GM23338 (cell line): Measurements from ENCODE around the gene MATK. TPM values are rescaled to one million over a fixed set of nuclear protein-coding genes. Genes with fewer than 3 reads are reported as not detected.

Source experiments
- ATAC-seq: fragments of 200-7000 bp; cut with Tn5 transposase; 3 replicates; pipeline ENCODE4 v1.9.1; 2020
- DNase-seq: peaks from one replicate; pipeline ENCODE4 v3.0.0-alpha.2; 2015; ENCODE audit warnings: low spot score
- H2AFZ ChIP-seq: fragments of 200-600 bp; sonication (generic); 2 replicates; pipeline ENCODE4 v1.8.0; 2016; ENCODE audit warnings: antibody characterized with exemption, mild to moderate bottlenecking, moderate library complexity
- H3F3A ChIP-seq: fragments of 200-600 bp; sonication (generic); replicated peaks from 2 replicates; pipeline ENCODE4 v1.8.0; 2017; ENCODE audit warnings: antibody characterized with exemption, mixed run types, low read depth
- H3K27ac ChIP-seq: fragments of 200-600 bp; sonication (generic); 2 replicates; pipeline ENCODE4 v1.6.1; 2016; ENCODE audit warnings: low read depth
- H3K27me3 ChIP-seq: fragments of 200-600 bp; sonication (generic); 2 replicates; pipeline ENCODE4 v1.8.0; 2016; ENCODE audit warnings: mild to moderate bottlenecking, mixed run types, moderate library complexity; ENCODE audit not compliant: insufficient read depth
- H3K36me3 ChIP-seq: fragments of 200-600 bp; sonication (generic); 2 replicates; pipeline ENCODE4 v1.8.0; 2016; ENCODE audit warnings: mild to moderate bottlenecking; ENCODE audit not compliant: insufficient read depth
- H3K4me1 ChIP-seq: fragments of 200-600 bp; sonication (generic); 2 replicates; pipeline ENCODE4 v1.8.0; 2016; ENCODE audit warnings: mild to moderate bottlenecking, moderate library complexity; ENCODE audit not compliant: insufficient read depth
- H3K4me2 ChIP-seq: fragments of 200-600 bp; sonication (generic); 2 replicates; pipeline ENCODE4 v1.7.1; 2017; ENCODE audit warnings: mixed run types
- H3K4me3 ChIP-seq: fragments of 200-600 bp; sonication (generic); 2 replicates; pipeline ENCODE4 v1.6.1; 2016; ENCODE audit warnings: mixed run types
- H3K79me2 ChIP-seq: fragments of 200-600 bp; sonication (generic); replicated peaks from 2 replicates; pipeline ENCODE4 v1.8.0; 2017; ENCODE audit warnings: mild to moderate bottlenecking; ENCODE audit not compliant: insufficient read depth
- H3K9me2 ChIP-seq: fragments of 200-600 bp; sonication (generic); 2 replicates; pipeline ENCODE4 v1.8.0; 2017; ENCODE audit not compliant: insufficient read depth
- H4K20me1 ChIP-seq: fragments of 200-600 bp; sonication (generic); replicated peaks from 2 replicates; pipeline ENCODE4 v1.8.0; 2017; ENCODE audit warnings: mild to moderate bottlenecking; ENCODE audit not compliant: insufficient read depth
- H3K27ac Mint-ChIP-seq: 2 replicates; pipeline ENCODE4 v1.8.0; 2020; ENCODE audit warnings: inconsistent platforms, mild to moderate bottlenecking, moderate library complexity, mixed read lengths
- H3K27me3 Mint-ChIP-seq: 3 replicates; pipeline ENCODE4 v1.8.0; 2022; ENCODE audit warnings: low read depth, mild to moderate bottlenecking, moderate library complexity, mixed read lengths, inconsistent platforms; ENCODE audit not compliant: insufficient read depth, poor library complexity
- H3K36me3 Mint-ChIP-seq: 3 replicates; pipeline ENCODE4 v1.8.0; 2021; ENCODE audit warnings: low read depth, mild to moderate bottlenecking, inconsistent platforms, moderate library complexity, mixed read lengths
- H3K4me1 Mint-ChIP-seq: 3 replicates; pipeline ENCODE4 v1.8.0; 2020; ENCODE audit warnings: mild to moderate bottlenecking, inconsistent platforms, mixed read lengths
- H3K4me3 Mint-ChIP-seq: 3 replicates; pipeline ENCODE4 v1.8.0; 2021; ENCODE audit warnings: moderate library complexity, mild to moderate bottlenecking, inconsistent platforms, mixed read lengths
- H3K9me3 Mint-ChIP-seq: 3 replicates; pipeline ENCODE4 v1.8.0; 2020; ENCODE audit warnings: moderate library complexity, mild to moderate bottlenecking, inconsistent platforms, mixed read lengths
- CREB1 ChIP-seq: fragments of 250-450 bp; sonication (Bioruptor Pico); IDR thresholded peaks from 2 replicates; pipeline ENCODE4 v1.5.0; 2020; ENCODE audit warnings: low read depth, mild to moderate bottlenecking, moderate library complexity
- ETS1 ChIP-seq: IDR thresholded peaks from 2 replicates; pipeline ENCODE4 v1.6.1; 2016; ENCODE audit warnings: antibody characterized with exemption
- EZH2 ChIP-seq: fragments of 200-600 bp; sonication (generic); IDR thresholded peaks from one replicate; pipeline ENCODE4 v1.8.0; 2017; ENCODE audit warnings: antibody characterized with exemption, mild to moderate bottlenecking, low read depth; ENCODE audit not compliant: unreplicated experiment
- JUNB ChIP-seq: IDR thresholded peaks from one replicate; pipeline ENCODE4 v1.6.1; 2016; ENCODE audit warnings: antibody characterized with exemption; ENCODE audit not compliant: unreplicated experiment
- NANOG ChIP-seq: IDR thresholded peaks from 2 replicates; pipeline ENCODE4 v1.6.1; 2016; ENCODE audit warnings: antibody characterized with exemption, borderline replicate concordance
- POLR2AphosphoS5 ChIP-seq: IDR thresholded peaks from 2 replicates; pipeline ENCODE4 v1.6.1; 2016; ENCODE audit warnings: antibody characterized with exemption, low read depth
- STAT1 ChIP-seq: IDR thresholded peaks from one replicate; pipeline ENCODE4 v1.6.1; 2016; ENCODE audit warnings: antibody characterized with exemption; ENCODE audit not compliant: unreplicated experiment
- ZNF114 ChIP-seq: fragments of 250-450 bp; sonication (Bioruptor Pico); IDR thresholded peaks from 2 replicates; pipeline ENCODE4 v1.5.0; 2020; ENCODE audit warnings: mild to moderate bottlenecking, moderate library complexity
- ZNF331 ChIP-seq: fragments of 250-450 bp; sonication (Bioruptor Pico); IDR thresholded peaks from 2 replicates; pipeline ENCODE4 v1.5.0; 2020; ENCODE audit warnings: low read depth, mild to moderate bottlenecking, moderate library complexity
- ZNF462 ChIP-seq: fragments of 250-450 bp; sonication (Bioruptor Pico); IDR thresholded peaks from 2 replicates; pipeline ENCODE4 v1.5.0; 2020; ENCODE audit warnings: mild to moderate bottlenecking, moderate library complexity
- polyA plus RNA-seq: library from polyadenylated mRNA; unstranded; fragments of >200 nt; fragmentation: Nextera tagmentation; extraction: Ambion mirVana; gene quantifications from 2 replicates; pipeline ENCODE4 v1.2.1, GENCODE V29; 2016
- total RNA-seq: library from RNA; depleted of rRNA; stranded (reverse); fragments of >200 nt; shearing (Covaris generic); gene quantifications from 2 replicates; pipeline ENCODE4 v1.2.3, GENCODE V29; 2014
- TF ChIP-seq, protein P1 (sequence below), 2 experiments: fragments of 200-600 bp in 1 of 2; sonication (generic) in 1 of 2; conservative IDR thresholded peaks; 2 replicates each; pipeline versions ENCODE4 v1.5.1 to v1.6.1; 2016 to 2017; ENCODE audit warnings: antibody characterized with exemption in 2 of 2, low read depth in 2 of 2, mild to moderate bottlenecking in 2 of 2, moderate library complexity in 1 of 2
- TF ChIP-seq, protein P2 (sequence below): IDR thresholded peaks from one replicate; pipeline ENCODE4 v1.6.1; 2018; ENCODE audit warnings: antibody characterized with exemption; ENCODE audit not compliant: unreplicated experiment

MATK gene
- total and polyA plus RNA-seq, 2 experiments from 2014 or later: 13.4 to 21.4 TPM

DNA sequence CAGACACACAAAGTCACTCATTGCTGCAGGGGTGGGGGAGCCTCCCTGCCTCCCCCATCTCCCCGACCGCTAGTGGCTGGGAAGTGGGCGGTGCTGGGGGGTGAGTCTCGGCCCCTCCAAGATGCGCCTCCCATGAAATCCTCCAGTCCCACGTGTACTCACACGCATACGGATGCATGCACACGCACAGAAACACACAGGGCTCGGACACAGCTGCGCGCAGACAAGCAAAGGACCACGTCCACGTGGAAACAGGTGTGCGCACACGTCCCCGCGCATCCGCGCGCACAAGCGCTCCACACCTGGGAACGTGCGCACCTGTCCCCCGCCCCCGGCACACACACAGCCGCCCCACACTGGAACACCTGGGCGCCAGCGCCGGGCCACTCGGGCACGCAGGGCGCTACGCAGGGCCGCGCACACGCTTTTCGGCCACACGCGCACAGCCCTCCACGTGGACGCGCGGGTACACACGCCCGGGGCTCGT, 687 bp downstream of the MATK start:
- Mint-ChIP-seq H3K27ac (no peak overlapping the region), H3K9me3 (peaks cover 24% of the 10 kb centered on the region), H3K4me3 (peak overlapping the region; percentile 78), H3K4me1 (peaks cover 8% of the 10 kb centered on the region), H3K27me3 (peaks cover 21% of the 10 kb centered on the region), H3K36me3 (peaks cover 33% of the 10 kb centered on the region)
- Histone ChIP-seq H3F3A (no peaks in the 10 kb centered on the region), H2AFZ (peak overlapping the region; percentile 92), H3K27ac (no peak overlapping the region), H3K4me3 (peak overlapping the region; percentile 78), H4K20me1 (no peaks in the 10 kb centered on the region), H3K4me1 (no peaks in the 10 kb centered on the region; the same call in 1 of the 2 replicates), H3K9me2 (no peaks in the 10 kb centered on the region), H3K79me2 (no peaks in the 10 kb centered on the region), H3K4me2 (peak overlapping the region; percentile 87), H3K27me3 (peaks cover 10% of the 10 kb centered on the region), H3K36me3 (peaks cover 4% of the 10 kb centered on the region; the same call in 1 of the 2 replicates)
- TF ChIP-seq ZNF462 (CRISPR knock-in tag) (no peak), CREB1 (CRISPR knock-in tag) (no peak), EZH2 (no peak), ZNF114 (CRISPR knock-in tag) (no peak), STAT1 (no peak), NANOG (no peak), ETS1 (no peak), ZNF331 (no peak), JUNB (no peak), POLR2AphosphoS5 (no peak)
- TF ChIP-seq, protein P1, sequence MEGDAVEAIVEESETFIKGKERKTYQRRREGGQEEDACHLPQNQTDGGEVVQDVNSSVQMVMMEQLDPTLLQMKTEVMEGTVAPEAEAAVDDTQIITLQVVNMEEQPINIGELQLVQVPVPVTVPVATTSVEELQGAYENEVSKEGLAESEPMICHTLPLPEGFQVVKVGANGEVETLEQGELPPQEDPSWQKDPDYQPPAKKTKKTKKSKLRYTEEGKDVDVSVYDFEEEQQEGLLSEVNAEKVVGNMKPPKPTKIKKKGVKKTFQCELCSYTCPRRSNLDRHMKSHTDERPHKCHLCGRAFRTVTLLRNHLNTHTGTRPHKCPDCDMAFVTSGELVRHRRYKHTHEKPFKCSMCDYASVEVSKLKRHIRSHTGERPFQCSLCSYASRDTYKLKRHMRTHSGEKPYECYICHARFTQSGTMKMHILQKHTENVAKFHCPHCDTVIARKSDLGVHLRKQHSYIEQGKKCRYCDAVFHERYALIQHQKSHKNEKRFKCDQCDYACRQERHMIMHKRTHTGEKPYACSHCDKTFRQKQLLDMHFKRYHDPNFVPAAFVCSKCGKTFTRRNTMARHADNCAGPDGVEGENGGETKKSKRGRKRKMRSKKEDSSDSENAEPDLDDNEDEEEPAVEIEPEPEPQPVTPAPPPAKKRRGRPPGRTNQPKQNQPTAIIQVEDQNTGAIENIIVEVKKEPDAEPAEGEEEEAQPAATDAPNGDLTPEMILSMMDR (conservative IDR thresholded peaks at IDR 0.05; ENCODE audit: low read depth in 2 of 2): no peak
- TF ChIP-seq, protein P2, sequence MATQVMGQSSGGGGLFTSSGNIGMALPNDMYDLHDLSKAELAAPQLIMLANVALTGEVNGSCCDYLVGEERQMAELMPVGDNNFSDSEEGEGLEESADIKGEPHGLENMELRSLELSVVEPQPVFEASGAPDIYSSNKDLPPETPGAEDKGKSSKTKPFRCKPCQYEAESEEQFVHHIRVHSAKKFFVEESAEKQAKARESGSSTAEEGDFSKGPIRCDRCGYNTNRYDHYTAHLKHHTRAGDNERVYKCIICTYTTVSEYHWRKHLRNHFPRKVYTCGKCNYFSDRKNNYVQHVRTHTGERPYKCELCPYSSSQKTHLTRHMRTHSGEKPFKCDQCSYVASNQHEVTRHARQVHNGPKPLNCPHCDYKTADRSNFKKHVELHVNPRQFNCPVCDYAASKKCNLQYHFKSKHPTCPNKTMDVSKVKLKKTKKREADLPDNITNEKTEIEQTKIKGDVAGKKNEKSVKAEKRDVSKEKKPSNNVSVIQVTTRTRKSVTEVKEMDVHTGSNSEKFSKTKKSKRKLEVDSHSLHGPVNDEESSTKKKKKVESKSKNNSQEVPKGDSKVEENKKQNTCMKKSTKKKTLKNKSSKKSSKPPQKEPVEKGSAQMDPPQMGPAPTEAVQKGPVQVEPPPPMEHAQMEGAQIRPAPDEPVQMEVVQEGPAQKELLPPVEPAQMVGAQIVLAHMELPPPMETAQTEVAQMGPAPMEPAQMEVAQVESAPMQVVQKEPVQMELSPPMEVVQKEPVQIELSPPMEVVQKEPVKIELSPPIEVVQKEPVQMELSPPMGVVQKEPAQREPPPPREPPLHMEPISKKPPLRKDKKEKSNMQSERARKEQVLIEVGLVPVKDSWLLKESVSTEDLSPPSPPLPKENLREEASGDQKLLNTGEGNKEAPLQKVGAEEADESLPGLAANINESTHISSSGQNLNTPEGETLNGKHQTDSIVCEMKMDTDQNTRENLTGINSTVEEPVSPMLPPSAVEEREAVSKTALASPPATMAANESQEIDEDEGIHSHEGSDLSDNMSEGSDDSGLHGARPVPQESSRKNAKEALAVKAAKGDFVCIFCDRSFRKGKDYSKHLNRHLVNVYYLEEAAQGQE: no peak
- DNase-seq (no peak), ATAC-seq (peak; percentile 34)
